GM13976 (cell line): Measurements from ENCODE around the gene AGBL4.

Source experiments
- DNase-seq: peaks from one replicate; pipeline ENCODE4 v3.0.0; 2012; ENCODE audit warnings: low spot score
- in situ Hi-C: fragments of 300-500 bp; cut with MboI; formaldehyde crosslinking; loops from one replicate; pipeline ENCODE4 v1.12.0; 2022; ENCODE audit warnings: low sequenced_read_pairs, mixed read lengths, inconsistent platforms; ENCODE audit not compliant: unreplicated experiment
- TF ChIP-seq, protein P1 (sequence below): IDR thresholded peaks from 2 replicates; pipeline ENCODE4 v1.5.1; 2012; ENCODE audit warnings: borderline replicate concordance, mild to moderate bottlenecking; ENCODE audit not compliant: insufficient read depth; ENCODE audit errors: extremely low read depth, missing control alignments, control extremely low read depth

AGBL4 gene

DNA sequence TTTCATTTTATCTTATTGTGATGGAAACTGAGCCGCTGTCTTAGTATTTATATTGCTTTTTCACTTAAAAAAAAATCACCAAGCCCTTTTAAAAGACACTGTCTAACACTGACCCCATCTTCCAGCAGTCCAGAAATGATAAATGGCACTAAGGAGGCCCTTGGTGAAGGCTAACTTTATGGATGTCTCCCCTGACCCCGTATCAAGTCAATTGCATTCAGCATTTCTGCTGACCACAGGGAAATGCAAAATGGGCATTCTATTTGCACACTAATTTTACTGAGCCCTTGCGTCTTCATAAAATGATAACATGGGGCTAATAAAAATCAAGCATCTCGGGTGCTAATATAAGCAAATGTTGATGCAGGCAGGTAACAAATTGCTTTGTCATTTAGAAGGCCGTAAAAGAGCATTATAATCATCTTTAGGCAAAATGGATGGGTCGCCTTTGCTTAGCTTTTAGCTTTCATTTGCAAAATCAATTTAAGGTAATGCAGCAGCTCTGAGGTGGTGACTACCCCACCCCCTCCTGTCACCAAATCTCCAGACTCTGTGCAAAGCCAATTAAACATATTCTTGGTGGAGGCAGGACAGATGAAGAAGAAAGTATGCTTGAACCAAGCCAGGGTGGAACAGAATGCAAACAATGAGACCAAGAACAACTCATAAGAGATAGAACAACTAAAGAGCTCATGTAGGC, 1357.9 kb downstream of the AGBL4 start:
- TF ChIP-seq, protein P1, sequence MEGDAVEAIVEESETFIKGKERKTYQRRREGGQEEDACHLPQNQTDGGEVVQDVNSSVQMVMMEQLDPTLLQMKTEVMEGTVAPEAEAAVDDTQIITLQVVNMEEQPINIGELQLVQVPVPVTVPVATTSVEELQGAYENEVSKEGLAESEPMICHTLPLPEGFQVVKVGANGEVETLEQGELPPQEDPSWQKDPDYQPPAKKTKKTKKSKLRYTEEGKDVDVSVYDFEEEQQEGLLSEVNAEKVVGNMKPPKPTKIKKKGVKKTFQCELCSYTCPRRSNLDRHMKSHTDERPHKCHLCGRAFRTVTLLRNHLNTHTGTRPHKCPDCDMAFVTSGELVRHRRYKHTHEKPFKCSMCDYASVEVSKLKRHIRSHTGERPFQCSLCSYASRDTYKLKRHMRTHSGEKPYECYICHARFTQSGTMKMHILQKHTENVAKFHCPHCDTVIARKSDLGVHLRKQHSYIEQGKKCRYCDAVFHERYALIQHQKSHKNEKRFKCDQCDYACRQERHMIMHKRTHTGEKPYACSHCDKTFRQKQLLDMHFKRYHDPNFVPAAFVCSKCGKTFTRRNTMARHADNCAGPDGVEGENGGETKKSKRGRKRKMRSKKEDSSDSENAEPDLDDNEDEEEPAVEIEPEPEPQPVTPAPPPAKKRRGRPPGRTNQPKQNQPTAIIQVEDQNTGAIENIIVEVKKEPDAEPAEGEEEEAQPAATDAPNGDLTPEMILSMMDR, result no peak
- in situ Hi-C loops, result loop anchor here (10.0 kb wide), 1 partner anchor 59 kb away; no protein-coding TSS in a partner anchor
- DNase-seq, result no peak

DNA sequence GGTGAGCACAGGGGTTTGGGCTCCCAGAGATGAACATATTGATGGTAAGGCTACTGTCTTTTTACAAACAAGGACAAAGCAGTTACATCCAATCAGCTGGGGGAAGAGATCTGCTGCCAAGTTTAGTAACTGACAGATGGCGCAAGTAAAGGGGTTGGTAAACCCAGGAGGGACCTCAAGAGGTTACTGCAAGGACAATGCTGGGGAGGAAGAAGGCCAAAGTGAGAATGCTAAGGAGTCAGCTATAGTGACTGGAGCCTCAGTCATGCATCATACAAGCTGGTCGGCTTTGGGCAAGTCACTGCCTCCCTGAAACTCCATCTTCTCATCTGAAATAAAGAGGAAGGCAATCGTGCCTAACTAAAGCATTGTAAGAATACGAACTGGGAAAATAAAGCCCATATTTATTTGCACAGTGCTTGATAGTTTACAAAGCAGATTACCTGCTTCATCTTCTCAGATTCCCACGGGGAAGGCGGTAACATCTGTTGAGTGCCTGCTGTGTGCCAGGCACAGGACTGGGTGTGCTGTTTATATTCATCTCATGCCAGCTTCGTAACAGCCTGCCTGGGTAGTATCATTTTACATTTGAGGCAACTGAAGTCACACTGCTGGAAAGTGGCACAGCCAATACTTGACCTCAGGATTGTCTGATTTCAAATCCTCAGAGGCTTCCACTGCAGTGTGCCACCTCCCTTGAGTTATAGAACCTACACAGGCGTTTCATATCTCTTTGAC, 1361.9 kb downstream of the AGBL4 start:
- DNase-seq, result no peak
- TF ChIP-seq, protein P1, result no peak
- in situ Hi-C loops, result loop anchor here (10.0 kb wide), 1 partner anchor 63 kb away; no protein-coding TSS in a partner anchor

DNA sequence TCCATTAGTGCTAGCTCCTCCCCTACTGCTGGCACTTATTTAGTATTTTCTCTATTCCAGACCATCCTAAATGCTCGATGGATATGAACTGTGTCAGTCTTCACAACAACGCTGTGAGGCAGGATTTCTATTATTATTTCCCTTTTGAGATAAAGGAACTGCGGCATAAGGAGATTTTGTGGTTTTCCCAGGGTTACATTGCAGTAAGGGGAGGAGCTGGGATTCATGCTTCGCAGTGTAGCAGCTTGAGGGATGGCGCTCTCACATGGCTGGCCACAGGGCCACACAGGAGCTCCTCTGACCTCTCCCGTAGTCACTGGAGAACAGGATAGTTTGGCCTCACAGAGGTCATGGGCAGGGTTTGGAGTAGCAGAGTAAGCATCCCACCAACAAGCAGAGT, 1364.0 kb downstream of the AGBL4 start:
- DNase-seq, result no peak
- in situ Hi-C loops, result loop anchor here (10.0 kb wide), 1 partner anchor 65 kb away; no protein-coding TSS in a partner anchor
- TF ChIP-seq, protein P1, result no peak

DNA sequence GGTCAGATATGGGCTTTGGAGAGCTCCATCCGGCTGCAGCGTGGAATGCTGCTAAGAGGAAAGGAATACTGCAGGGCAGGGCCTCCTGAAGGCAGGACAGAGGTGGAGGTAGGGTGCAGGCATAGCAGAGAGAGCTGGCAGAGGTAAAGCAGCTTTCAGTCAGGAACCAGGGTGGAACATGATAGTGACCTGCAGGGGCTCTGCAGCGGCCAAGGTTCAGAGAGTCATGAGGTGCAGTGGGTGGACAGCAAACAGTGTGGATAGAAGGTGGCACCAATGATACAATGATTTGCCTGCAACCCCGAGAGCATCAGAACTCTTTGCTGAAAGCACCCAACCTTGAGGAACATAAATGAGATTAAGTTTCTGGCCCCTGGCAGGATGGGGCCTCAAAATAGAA, 1366.3 kb downstream of the AGBL4 start:
- in situ Hi-C loops, result no loop called here
- TF ChIP-seq, protein P1, result no peak
- DNase-seq, result no peak

DNA sequence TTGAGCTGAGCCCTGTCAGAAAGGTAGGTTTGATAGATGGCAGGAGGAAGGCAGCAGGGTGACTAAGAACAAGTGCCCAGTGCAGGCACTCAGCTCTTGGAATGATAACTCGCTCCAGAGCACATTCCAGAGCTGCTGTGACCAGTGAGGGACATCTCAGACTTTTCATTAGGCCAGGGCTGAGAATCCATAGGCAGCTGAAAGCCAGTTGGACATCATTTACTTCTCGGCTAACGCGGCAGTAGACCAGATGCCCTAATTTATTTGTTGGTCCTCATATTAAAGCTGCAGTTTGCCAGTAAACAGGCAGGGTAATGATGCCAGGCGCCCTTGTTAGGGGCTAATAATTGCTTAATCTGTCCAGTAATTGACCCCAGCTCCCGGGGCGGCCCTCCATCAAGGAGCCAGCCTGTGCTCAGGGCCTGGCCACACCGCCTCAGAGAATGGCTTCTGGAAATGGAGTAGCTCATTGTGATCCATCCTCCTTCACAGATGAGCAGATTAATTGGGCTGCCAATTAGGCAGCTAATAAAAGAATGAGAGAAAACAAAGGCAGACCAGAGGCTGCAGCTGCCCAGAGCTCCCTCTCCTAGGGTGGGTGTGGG, 1369.0 kb downstream of the AGBL4 start:
- DNase-seq, result no peak
- TF ChIP-seq, protein P1, result no peak
- in situ Hi-C loops, result no loop called here

DNA sequence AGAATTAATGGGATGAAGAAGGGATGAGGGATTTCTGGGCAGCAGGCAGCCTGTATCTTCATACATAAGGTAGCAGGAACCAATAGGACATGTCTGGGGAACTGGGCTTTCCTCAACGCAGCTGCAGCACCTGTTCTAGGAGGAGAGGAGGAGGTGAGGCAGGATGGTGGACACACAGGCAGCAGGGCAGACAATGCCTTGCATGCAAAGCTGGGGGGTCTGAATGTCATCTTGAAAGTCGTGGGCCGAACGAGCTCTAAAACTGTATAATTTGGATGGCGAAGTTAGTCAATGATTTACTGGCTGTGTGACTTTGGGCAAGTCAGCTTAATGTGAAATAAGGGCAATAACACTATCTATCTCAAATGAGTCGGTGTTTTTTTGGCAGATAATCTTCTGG, 1371.4 kb downstream of the AGBL4 start:
- TF ChIP-seq, protein P1, result no peak
- in situ Hi-C loops, result no loop called here
- DNase-seq, result no peak
